K562 (cell line): ENCODE measurements around the gene RNF214. TPM values are rescaled to one million over a fixed set of nuclear protein-coding genes. Genes with fewer than 3 reads are reported as not detected.
A peak's percentile ranks its signal among the peaks of the same experiment; 100 is the strongest.

Experiments
- COPS2 ChIP-seq: fragments of 450-650 bp; conservative IDR thresholded peaks from 2 replicates; pipeline ENCODE4 v1.6.1; 2016; ENCODE audit warnings: mild to moderate bottlenecking, moderate library complexity
- CSDE1 ChIP-seq, 2 experiments: fragments of 450-650 bp; IDR thresholded peaks; 2 replicates each; pipeline ENCODE4 v1.6.1; 2016; ENCODE audit warnings: mild to moderate bottlenecking in 1 of 2
- E2F8 ChIP-seq: fragments of 450-650 bp; IDR thresholded peaks from 2 replicates; pipeline ENCODE4 v1.7.1; 2018; ENCODE audit warnings: mild to moderate bottlenecking, low read depth; ENCODE audit not compliant: partially characterized antibody
- ELF4 ChIP-seq: fragments of 450-650 bp; formaldehyde crosslinking; IDR thresholded peaks from 2 replicates; pipeline ENCODE4 v1.4.0; 2022; ENCODE audit warnings: missing genetic modification characterization
- EP400 ChIP-seq: fragments of 450-650 bp; IDR thresholded peaks from 2 replicates; pipeline ENCODE4 v1.6.1; 2017; ENCODE audit warnings: antibody characterized with exemption, mild to moderate bottlenecking, moderate library complexity
- HBP1 ChIP-seq: fragments of 450-650 bp; formaldehyde crosslinking; IDR thresholded peaks from 2 replicates; pipeline ENCODE4 v1.4.0; 2022; ENCODE audit warnings: missing genetic modification characterization
- IRF9 ChIP-seq: fragments of 450-650 bp; IDR thresholded peaks from 2 replicates; pipeline ENCODE4 v1.6.1; 2016; ENCODE audit warnings: missing biosample characterization, missing genetic modification characterization
- JUNB ChIP-seq: fragments of 450-650 bp; formaldehyde crosslinking; conservative IDR thresholded peaks from 2 replicates; pipeline ENCODE4 v1.4.0; 2020; ENCODE audit warnings: mild to moderate bottlenecking
- NUFIP1 ChIP-seq: fragments of 450-650 bp; IDR thresholded peaks from 2 replicates; pipeline ENCODE4 v1.6.1; 2018; ENCODE audit not compliant: partially characterized antibody
- TFAM ChIP-seq: fragments of 250-450 bp; sonication (Bioruptor Pico); conservative IDR thresholded peaks from 2 replicates; pipeline ENCODE4 v1.5.0; 2021; ENCODE audit warnings: mild to moderate bottlenecking, moderate library complexity
- ZBTB17 ChIP-seq: fragments of 450-650 bp; formaldehyde crosslinking; IDR thresholded peaks from 2 replicates; pipeline ENCODE4 v1.4.0; 2020; ENCODE audit warnings: mild to moderate bottlenecking
- ZMIZ1 ChIP-seq, 2 experiments: fragments of 150-350 bp in 1 of 2; IDR thresholded peaks; 2 replicates each; pipeline ENCODE4 v1.6.1; 2012 to 2016; ENCODE audit warnings: low read depth in 2 of 2, low read length in 2 of 2, mild to moderate bottlenecking in 1 of 2, moderate library complexity in 1 of 2
- ZNF217 ChIP-seq: sonication (generic); formaldehyde crosslinking; IDR thresholded peaks from 2 replicates; pipeline ENCODE4 v1.8.0; 2022; ENCODE audit warnings: mild to moderate bottlenecking, missing genetic modification reagents
- ZNF263 ChIP-seq: sonication (generic); formaldehyde crosslinking; IDR thresholded peaks from 2 replicates; pipeline ENCODE4 v1.8.0; 2022; ENCODE audit warnings: mild to moderate bottlenecking, missing genetic modification reagents, borderline replicate concordance
- ZNF561 ChIP-seq: fragments of 450-650 bp; formaldehyde crosslinking; conservative IDR thresholded peaks from 2 replicates; pipeline ENCODE4 v1.4.0; 2020; ENCODE audit warnings: mild to moderate bottlenecking, moderate library complexity
- polyA plus RNA-seq, 8 experiments: library from polyadenylated mRNA; depleted of rRNA in 4 of 8; stranded (reverse) in 5 of 8; unstranded in 3 of 8; fragments of >200 nt; fragmentation: Nextera tagmentation in 2 of 8; fragmentation: Illumina TruSeq in 1 of 8; extraction: Ambion mirVana in 2 of 8; extraction: Trizol in 1 of 8; gene quantifications; 2 replicates each; pipeline versions ENCODE4 v1.2.1 to v1.2.3, GENCODE V29; 2011 to 2014; ENCODE audit warnings: inconsistent platforms in 1 of 8, missing spikeins in 1 of 8
- total RNA-seq, 7 experiments: library from RNA; depleted of rRNA in 6 of 7; stranded (reverse); fragments of >200 nt in 6 of 7; fragmentation: Illumina TruSeq in 2 of 7; extraction: Trizol in 2 of 7; gene quantifications; 2 replicates each; pipeline versions ENCODE4 v1.2.1 to v1.2.3, GENCODE V29; 2011 to 2021; ENCODE audit warnings: low replicate concordance in 1 of 7

Gene RNF214
- total and polyA plus RNA-seq, 9 of the 15 experiments (the other 6 are each of a cell fraction or from before 2014, with no cell fraction given): 6.6 to 24.8 (median 11.9) TPM

GRCh38 chr11:117327567-117328374 lies 95.3 kb downstream of the RNF214 start, which contains the start of gene CEP164 (continued):
- TF ChIP-seq E2F8 (peak; percentile 20), ZBTB17 (CRISPR knock-in tag) (peak; percentile 50; the same call in 1 of the 2 replicates), EP400 (peak; percentile 89), HBP1 (CRISPR knock-in tag) (no peak), IRF9 (no peak), NUFIP1 (no peak), JUNB (no peak), CSDE1 (IDR thresholded peaks at IDR 0.05) (peak in 1 of 2 experiments; percentile 38; a peak in 2 of 4 replicates), ZNF263 (no peak), ZNF561 (no peak; the same call in 1 of the 2 replicates), ELF4 (CRISPR knock-in tag) (no peak; the same call in 1 of the 2 replicates), COPS2 (no peak), ZMIZ1 (IDR thresholded peaks at IDR 0.05; ENCODE audit: low read depth in 2 of 2, low read length in 2 of 2) (peak in 1 of 2 experiments; percentile 36; a peak in 1 of 4 replicates), ZNF217 (CRISPR knock-in tag) (no peak), TFAM (no peak)
